Panc1 (cell line): ENCODE results near the gene ORC3. TPM values are rescaled to one million over a fixed set of nuclear protein-coding genes. Genes with fewer than 3 reads are reported as not detected.
"Not testable (repeated sequence)": the region's sequence is repeated elsewhere in the genome, so short reads cannot be mapped to it uniquely, and the experiment has no call there.

ENCODE experiments used
- ATAC-seq: fragments of 200-7000 bp; cut with Tn5 transposase; 2 replicates; pipeline ENCODE4 v1.9.1; 2020; ENCODE audit warnings: mild to moderate bottlenecking, moderate library complexity
- BruUV-seq: library from RNA; stranded (reverse); fragments of 400-500 nt; replicated peaks from 2 replicates; lab custom pipeline; 2021; lab: Mats Ljungman, UMichigan
- CTCF ChIA-PET: fragments of 300-600 bp; sonication (Branson Sonifier 250); formaldehyde crosslinking; loops from one replicate; lab custom pipeline; 2022; ENCODE audit warnings: antibody characterized with exemption; lab: Charles Lee
- POLR2A ChIA-PET: fragments of 300-600 bp; sonication (Branson Sonifier 250); formaldehyde crosslinking; loops from one replicate; lab custom pipeline; 2022; ENCODE audit warnings: antibody characterized with exemption; lab: Charles Lee
- DNase-seq: peaks from one replicate; pipeline ENCODE4 v3.0.0-alpha.2; 2010; ENCODE audit warnings: low read depth, low spot score
- H3K27ac ChIP-seq: 2 replicates; pipeline ENCODE4 v1.5.1; 2011; ENCODE audit warnings: mild to moderate bottlenecking, low read length, inconsistent platforms
- H3K27me3 ChIP-seq: fragments of 200-500 bp; sonication (Bioruptor generic); 2 replicates; pipeline ENCODE4 v1.6.0; 2014; ENCODE audit warnings: low read length, inconsistent platforms; ENCODE audit not compliant: control insufficient read depth, insufficient read depth
- H3K36me3 ChIP-seq: fragments of 200-500 bp; sonication (Bioruptor generic); 2 replicates; pipeline ENCODE4 v1.5.1; 2014; ENCODE audit warnings: inconsistent platforms, mild to moderate bottlenecking, low read length, moderate library complexity; ENCODE audit not compliant: control insufficient read depth, insufficient read depth
- H3K4me1 ChIP-seq: 2 replicates; pipeline ENCODE4 v1.5.1; 2011; ENCODE audit warnings: inconsistent platforms, mild to moderate bottlenecking, low read length, moderate library complexity; ENCODE audit not compliant: control insufficient read depth, insufficient read depth
- H3K4me3 ChIP-seq, 2 experiments: 2 replicates each; pipeline ENCODE4 v1.5.1; 2011 to 2012; ENCODE audit warnings: low read depth in 2 of 2, low read length in 2 of 2, mild to moderate bottlenecking in 2 of 2, inconsistent platforms in 1 of 2, moderate library complexity in 1 of 2
- H3K9me3 ChIP-seq: fragments of 200-500 bp; sonication (Bioruptor generic); 2 replicates; pipeline ENCODE4 v1.5.1; 2014; ENCODE audit warnings: low read depth, mild to moderate bottlenecking, inconsistent platforms, low read length, moderate library complexity; ENCODE audit not compliant: control insufficient read depth, insufficient read depth
- CTCF ChIP-seq: fragments of 450-650 bp; IDR thresholded peaks from 2 replicates; pipeline ENCODE4 v1.5.1; 2017; ENCODE audit warnings: mild to moderate bottlenecking
- POLR2AphosphoS5 ChIP-seq: IDR thresholded peaks from 2 replicates; pipeline ENCODE4 v1.6.1; 2012; ENCODE audit warnings: mild to moderate bottlenecking, low read depth, low read length, moderate library complexity
- REST ChIP-seq, 2 experiments: IDR thresholded peaks; 2 replicates each; pipeline ENCODE4 v1.6.1; 2011 to 2012; ENCODE audit warnings: low read depth in 2 of 2, control low read depth in 1 of 2, low read length in 1 of 2, mild to moderate bottlenecking in 1 of 2, moderate library complexity in 1 of 2; ENCODE audit not compliant: insufficient read depth in 1 of 2
- SIN3A ChIP-seq: IDR thresholded peaks from 2 replicates; pipeline ENCODE4 v1.6.1; 2012; ENCODE audit warnings: low read depth, mild to moderate bottlenecking, low read length, moderate library complexity, borderline replicate concordance; ENCODE audit not compliant: insufficient read depth
- TCF7L2 ChIP-seq: IDR thresholded peaks from 2 replicates; pipeline ENCODE4 v1.6.1; 2011; ENCODE audit warnings: mild to moderate bottlenecking, low read depth, low read length, inconsistent platforms
- in situ Hi-C: cut with HindIII; loops from 2 replicates; pipeline ENCODE4 v1.10.0; 2016; ENCODE audit warnings: low sequenced_read_pairs, low pct_unique_long_range_greater_than_20kb
- intact Hi-C: fragments of 100-400 bp; cut with micrococcal nuclease; formaldehyde crosslinking; loops from one replicate; pipeline ENCODE4 v1.10.0; 2022; ENCODE audit not compliant: unreplicated experiment
- total RNA-seq: library from RNA; stranded (reverse); gene quantifications from one replicate; pipeline ENCODE4 v1.2.1, GENCODE V29; 2021; ENCODE audit not compliant: unreplicated experiment

ORC3 gene
- total RNA-seq, 1 experiment from 2014 or later: 36.9 TPM

- Histone ChIP-seq H3K4me1 (no peaks in the 10 kb centered on the region), H3K36me3 (peaks cover 25% of the 10 kb centered on the region), H3K9me3 (no peaks in the 10 kb centered on the region), H3K27ac (no peak overlapping the region), H3K27me3 (no peaks in the 10 kb centered on the region), H3K4me3 (no peak overlapping the region)
- intact Hi-C loops (no loop called here), in situ Hi-C loops (no loop called here)
- POLR2A ChIA-PET: no interaction called here
- TF ChIP-seq REST (IDR thresholded peaks at IDR 0.05; ENCODE audit: insufficient read depth in 1 of 2, low read depth in 2 of 2, low read length in 1 of 2) (no peak), CTCF (no peak), TCF7L2 (no peak), SIN3A (no peak), POLR2AphosphoS5 (no peak)
- DNase-seq: no peak
- BruUV-seq: no TSS peak
- no peak for ATAC-seq
- CTCF ChIA-PET: no interaction called here
Observed at GRCh38 chr6:87608802-87609201, 18.9 kb downstream of the ORC3 start.

GRCh38 chr6:87613018-87613417 lies 23.1 kb downstream of the ORC3 start:
- ATAC-seq, H3K4me3 ChIP-seq, H3K27ac ChIP-seq, intact Hi-C loops, DNase-seq, in situ Hi-C loops, H3K9me3 ChIP-seq, BruUV-seq, H3K4me1 ChIP-seq, CTCF ChIA-PET, H3K27me3 ChIP-seq, POLR2A ChIA-PET: not testable (repeated sequence)
- H3K36me3 ChIP-seq: peaks cover 17% of the 10 kb centered on the region; the same call in 1 of the 2 replicates

- ChIA-PET CTCF (no interaction called here), POLR2A (no interaction called here)
- DNase-seq (no peak), ATAC-seq (no peak)
- Histone ChIP-seq H3K4me3 (no peak overlapping the region), H3K27me3 (no peaks in the 10 kb centered on the region), H3K9me3 (no peaks in the 10 kb centered on the region), H3K27ac (no peak overlapping the region), H3K4me1 (no peaks in the 10 kb centered on the region), H3K36me3 (peaks cover 5% of the 10 kb centered on the region; the same call in 1 of the 2 replicates)
- intact Hi-C loops: no loop called here
- in situ Hi-C loops: no loop called here
- no peak for TF ChIP-seq REST (IDR thresholded peaks at IDR 0.05; ENCODE audit: insufficient read depth in 1 of 2, low read depth in 2 of 2, low read length in 1 of 2)
- no peak for TF ChIP-seq CTCF
- TF ChIP-seq POLR2AphosphoS5: no peak
- no peak for TF ChIP-seq TCF7L2
- TF ChIP-seq SIN3A: no peak
- BruUV-seq: no TSS peak
Observed at GRCh38 chr6:87617405-87617804, 27.5 kb downstream of the ORC3 start.
